Stimulated activated CD8-positive, alpha-beta memory T cell treated with anti-CD3 and anti-CD28 coated beads, Interleukin-2, amount 100 ng/mL, for 48 hours (primary cell): Measurements from ENCODE around the gene ZNF197.
"Not testable (repeated sequence)": the region's sequence is repeated elsewhere in the genome, so short reads cannot be mapped to it uniquely, and the experiment has no call there.

Experiments used
- DNase-seq, 2 donors: peaks; one replicate each; pipeline ENCODE4 v3.0.0-alpha.2; 2020; ENCODE audit warnings: low read depth in 2 of 2

Gene ZNF197

DNA sequence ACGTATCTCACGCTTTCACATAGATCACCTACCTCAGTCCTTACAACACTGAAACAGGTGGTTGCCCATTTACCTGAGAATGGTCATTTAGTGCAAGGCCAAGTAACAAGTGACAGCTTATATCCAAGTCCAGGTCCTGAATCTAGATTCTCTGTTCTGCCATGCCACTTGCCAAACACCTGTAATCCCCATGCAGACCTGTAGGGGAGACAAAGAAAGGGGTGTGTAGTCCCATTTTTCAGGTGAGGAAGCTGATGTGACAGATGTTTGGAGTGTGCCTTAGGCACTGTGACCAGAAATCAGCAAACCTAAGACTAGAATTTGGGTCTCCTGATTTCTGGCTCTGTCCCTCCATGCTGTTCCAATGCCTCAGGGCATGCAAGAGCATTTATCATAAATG is 36.4 kb downstream of the ZNF197 start:
- DNase-seq, result no peak

DNA sequence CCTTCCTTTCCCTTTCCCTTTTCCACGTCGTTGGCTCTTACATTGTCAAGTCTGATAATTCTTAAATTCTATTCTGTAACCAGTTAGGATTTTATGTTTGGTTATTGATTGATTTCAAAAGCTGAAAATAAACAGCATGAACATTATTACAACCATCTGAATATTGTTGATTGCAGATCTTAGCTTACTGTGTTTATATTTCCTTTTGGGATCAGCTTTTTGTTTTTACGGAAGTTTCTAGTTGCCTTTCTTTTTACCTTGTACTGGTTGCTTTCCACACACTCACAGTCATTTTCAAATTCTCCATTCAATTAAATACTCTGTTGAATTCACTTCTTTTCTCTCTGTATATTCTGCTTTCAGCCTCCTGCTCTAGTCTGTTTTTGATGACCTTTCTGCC is 40.3 kb downstream of the ZNF197 start:
- DNase-seq, result no peak

DNA sequence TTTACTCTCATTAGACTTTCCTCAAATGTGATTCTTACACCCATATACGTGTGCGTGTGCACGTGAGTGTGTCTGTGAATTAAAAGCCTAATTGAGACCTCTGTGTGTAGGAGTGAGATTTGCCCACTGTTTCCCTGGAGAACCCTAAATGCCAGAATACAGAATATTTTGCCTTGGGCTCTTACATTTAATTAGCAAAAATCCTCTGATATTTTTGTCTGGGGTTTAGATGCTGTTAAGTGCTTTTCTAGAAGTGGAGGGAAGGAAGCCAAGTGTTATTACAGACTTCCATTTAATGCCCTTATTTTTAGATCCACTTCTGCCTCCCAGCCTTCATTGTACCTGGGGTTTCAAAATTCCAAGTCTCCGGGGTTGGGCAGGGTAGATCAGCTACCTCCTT is 41.5 kb downstream of the ZNF197 start:
- no peak for DNase-seq

DNA sequence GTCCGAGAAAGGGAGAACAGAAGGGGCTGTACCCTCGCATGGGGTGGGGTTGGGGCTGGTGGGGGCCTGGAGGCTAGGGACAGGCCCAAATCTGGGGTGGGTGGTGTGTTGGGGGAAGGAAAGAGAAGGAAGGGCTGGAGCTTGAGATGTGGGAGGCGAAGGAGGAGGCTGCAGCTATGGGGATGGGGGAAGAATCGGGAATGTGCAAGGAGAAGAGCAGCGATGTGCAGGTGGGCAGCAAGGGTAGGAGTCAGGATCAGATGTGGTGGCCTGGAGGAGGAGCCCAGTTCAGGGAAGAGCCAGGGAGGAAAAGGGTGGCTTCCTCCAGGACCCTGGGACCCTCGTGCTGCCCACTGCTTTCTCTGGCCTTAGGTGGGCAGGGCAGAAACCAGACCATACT is 44.9 kb downstream of the ZNF197 start:
- DNase-seq, result no peak

DNA sequence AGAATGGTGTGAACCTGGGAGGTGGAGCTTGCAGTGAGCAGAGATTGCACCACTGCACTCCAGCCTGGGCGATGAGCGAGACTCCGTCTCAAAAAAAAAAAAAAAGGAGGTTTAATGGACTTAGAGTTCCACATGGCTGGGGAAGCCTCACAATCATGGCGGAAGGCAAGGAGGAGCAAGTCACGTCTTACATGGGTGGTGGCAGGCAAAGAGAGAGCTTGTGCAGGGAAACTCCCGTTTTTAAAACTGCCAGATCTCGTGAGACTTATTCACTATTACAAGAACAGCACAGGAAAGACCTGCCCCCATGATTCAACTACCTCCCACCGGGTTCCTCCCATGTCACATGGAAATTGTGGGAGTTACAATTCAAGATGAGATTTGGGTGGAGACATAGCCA is 48.6 kb downstream of the ZNF197 start:
- not testable (repeated sequence) for DNase-seq

DNA sequence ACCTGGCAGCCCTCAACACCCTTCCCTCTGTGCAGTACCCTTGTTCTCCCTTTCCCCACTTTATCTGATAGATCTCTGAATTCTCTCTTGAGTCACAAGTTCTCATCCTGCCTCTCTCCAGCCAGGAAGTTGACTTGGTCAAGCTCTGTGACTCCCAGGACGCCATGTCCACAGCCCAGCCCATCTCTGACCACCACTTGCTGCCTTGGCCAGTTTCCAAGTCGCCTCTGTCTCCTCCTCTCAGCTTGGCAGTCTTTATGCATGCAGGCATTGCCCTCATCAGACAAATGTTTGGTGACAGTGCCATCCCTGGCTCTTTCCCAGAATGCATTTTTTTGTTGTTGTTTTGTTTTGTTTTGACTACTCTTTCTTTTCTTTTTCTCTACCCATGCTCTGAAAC is 49.4 kb downstream of the ZNF197 start:
- DNase-seq, result no peak

DNA sequence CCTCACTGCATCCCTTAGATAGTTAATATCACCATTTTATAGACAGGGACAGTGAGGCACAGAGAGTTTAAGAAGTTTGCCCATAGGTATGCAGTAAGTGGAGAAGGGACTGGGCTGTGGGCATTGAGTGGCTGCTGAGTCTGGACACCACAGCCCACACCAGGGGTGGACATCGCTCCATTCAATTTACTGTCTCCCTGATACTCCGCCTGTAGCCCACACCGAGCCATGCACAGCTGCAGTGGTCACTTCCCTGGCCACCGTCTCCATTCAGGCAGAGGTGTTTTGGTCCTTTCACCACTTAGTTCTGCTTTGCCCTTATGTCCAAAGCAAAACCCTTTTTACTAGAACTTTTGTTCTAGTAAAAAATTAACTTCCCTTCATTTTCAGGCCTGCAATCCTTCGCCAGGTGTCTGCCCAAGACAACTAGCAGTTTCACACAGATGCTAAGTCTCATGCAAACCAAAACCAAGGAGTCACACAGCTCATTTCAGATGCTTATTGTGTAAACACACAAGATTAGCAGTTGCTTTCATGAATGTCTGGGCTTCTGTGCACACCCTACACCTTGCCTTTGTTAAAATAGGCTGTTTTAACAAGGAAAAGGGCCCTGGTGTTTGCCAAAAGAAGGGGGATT is 53.8 kb downstream of the ZNF197 start:
- no peak for DNase-seq

DNA sequence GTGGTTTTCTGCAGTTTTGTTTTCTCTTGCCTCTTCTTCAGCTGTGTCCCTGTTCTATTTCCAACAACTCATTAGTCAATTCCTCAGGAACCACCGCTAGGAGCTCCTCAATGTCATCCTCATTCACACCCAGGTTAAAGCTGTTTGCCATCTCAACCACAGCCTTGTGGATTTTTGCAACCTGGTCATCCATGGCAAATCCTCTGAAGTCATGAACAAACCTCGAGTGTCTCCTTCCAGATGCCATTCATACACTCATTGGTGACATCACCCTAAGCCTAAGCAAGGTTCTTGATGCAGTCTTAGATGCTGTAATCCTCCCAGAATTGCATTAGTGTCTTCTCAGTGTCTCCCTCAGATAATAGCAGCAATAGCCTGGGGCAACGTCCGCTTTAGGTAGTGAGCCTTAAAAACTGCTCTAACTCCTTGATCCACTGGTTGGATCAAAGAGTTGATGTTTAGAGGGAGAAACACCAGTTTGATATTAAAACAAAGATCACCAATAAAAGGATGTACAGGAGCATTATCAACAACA is 56.2 kb downstream of the ZNF197 start:
- no peak for DNase-seq

DNA sequence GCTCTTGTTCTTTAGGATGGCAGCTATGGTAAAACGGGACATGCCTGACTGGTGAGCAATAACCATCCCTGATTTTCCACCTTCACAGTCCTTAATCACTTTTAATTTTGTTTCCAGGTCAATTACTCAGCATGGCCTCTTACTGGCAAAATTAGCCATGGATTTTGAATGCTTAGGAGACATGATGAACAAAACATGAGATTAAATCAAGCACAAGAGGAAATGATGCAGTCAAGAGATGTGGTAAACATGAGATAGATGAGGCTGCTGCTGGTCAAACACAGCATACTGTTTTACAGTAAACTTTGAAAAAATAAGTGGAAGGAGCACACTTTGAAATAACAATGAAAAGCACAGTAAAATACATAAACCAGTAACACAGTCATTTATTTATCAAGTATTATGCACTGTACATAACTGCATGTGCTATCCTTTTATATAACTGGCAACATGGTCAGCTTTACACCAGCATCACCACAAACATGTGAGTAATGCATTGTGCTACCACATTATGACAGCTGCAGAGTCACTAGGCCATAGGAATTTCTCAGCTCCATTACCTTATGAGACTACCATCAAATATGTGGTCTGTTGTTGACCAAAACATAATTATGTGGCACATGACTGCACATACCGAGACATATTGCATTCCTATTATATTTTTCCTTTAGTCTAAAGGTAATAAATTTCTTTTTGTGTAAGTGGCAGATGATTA is 57.5 kb downstream of the ZNF197 start:
- DNase-seq, result no peak

DNA sequence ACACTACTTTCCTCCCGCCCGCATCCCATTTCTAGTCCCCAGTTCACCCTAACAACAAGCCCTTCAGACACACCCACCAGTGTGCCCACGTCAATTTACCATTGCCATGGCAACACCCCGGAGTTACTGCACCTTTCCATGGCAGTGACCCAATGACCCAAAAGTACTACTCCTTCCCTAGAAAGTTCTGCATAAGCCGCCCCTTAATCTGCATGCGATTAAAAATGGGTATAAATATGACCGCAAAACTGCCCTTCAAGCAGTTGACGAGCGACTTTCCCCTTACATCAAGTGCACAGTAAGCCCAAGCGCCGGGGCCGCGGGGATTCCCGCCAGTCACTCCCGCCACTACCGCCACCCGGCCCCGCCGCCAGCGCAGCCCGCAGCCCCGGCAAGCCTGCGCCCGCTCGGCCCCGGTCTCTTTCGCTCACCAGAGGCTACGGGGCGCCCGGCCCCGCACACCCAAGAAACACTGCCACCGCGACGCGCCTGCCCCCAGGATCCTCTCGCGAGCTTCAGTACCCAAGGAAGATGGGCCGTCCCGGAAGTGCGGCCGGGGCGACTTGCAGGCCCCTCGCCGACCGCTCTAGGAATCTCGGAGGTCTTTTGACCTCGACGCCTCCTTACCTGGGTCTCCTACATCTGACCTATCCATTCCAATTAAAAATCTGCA is 60.4 kb downstream of the ZNF197 start:
- DNase-seq, result peak; percentile 30 to 54

DNA sequence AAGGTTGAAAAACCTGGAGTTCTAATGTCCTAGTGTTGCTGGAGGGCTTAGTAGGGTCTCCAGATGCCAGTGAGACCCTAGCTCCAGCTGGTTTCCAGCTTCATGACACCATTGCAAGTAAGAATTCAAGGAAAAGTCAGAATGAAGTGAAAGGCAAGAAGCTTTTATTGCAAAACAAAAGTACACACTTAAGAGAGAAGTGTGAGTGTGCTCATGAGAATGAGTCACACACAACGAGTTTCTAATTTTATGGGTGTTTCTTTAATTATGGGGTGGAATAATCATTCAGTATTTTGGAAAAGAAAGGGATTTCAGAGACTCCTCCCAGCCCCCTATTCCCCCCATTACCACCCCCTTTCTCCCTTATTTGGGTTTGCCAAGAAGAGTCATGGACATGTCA is 63.1 kb downstream of the ZNF197 start:
- no peak for DNase-seq
